Measurements from ENCODE around the gene ARGLU1.

DNA sequence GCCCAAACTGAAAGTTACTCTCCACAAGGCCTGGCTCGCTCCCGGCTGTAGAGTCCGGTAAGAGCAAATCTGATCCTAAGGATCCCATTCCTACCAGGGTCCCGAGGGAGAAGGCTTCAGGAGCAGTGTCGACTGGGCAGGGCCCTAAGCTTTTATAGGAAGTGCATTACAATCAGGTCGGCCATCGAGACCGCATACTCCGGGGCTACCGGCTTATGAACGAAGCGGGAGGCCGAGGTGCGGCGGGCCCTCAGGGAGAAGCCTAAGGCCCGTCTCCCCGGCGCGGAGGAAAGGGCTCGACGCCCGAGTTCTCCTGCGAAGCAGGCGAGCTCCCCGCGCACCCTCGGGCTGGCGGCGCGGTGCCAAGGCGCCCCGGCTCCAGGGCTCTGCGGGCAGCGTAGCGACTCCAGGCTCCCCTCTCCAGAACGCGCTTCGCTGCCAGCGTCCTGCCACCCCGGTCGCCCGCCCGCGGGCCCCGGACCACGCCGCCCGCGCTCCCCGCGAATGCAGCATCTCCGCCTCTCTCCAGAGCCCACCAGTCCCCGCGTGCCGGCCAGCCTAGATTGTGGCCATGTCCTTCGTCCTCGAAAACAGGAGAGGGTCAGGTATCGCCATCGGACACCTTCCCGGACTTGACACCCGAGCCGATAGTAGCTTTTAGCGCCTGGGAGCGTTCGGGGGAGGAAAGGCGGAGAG is 33.8 kb downstream of the ARGLU1 start:
- TF ChIP-seq, protein P1, sequence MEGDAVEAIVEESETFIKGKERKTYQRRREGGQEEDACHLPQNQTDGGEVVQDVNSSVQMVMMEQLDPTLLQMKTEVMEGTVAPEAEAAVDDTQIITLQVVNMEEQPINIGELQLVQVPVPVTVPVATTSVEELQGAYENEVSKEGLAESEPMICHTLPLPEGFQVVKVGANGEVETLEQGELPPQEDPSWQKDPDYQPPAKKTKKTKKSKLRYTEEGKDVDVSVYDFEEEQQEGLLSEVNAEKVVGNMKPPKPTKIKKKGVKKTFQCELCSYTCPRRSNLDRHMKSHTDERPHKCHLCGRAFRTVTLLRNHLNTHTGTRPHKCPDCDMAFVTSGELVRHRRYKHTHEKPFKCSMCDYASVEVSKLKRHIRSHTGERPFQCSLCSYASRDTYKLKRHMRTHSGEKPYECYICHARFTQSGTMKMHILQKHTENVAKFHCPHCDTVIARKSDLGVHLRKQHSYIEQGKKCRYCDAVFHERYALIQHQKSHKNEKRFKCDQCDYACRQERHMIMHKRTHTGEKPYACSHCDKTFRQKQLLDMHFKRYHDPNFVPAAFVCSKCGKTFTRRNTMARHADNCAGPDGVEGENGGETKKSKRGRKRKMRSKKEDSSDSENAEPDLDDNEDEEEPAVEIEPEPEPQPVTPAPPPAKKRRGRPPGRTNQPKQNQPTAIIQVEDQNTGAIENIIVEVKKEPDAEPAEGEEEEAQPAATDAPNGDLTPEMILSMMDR (IDR thresholded peaks at IDR 0.05) = no peak
- TF ChIP-seq EZH2 (IDR thresholded peaks at IDR 0.05) = no peak

All from neural progenitor cell (in vitro differentiated cells).